ENCODE data around the gene THAP4.
"Not testable (repeated sequence)": the region's sequence is repeated elsewhere in the genome, so short reads cannot be mapped to it uniquely, and the experiment has no call there.

The THAP4 gene

GRCh38 chr2:241609859-241610793 is 26.8 kb downstream of the THAP4 start:
- DNase-seq, result peak; percentile 92

GRCh38 chr2:241608881-241609280 is 28.1 kb downstream of the THAP4 start:
- DNase-seq, result no peak

- DNase-seq, result no peak
Observed at GRCh38 chr2:241607162-241607885, 29.6 kb downstream of the THAP4 start.

GRCh38 chr2:241606186-241606585 is 30.8 kb downstream of the THAP4 start:
- no peak for DNase-seq

- no peak for DNase-seq
Observed at GRCh38 chr2:241603686-241604085, 33.3 kb downstream of the THAP4 start.

DNA sequence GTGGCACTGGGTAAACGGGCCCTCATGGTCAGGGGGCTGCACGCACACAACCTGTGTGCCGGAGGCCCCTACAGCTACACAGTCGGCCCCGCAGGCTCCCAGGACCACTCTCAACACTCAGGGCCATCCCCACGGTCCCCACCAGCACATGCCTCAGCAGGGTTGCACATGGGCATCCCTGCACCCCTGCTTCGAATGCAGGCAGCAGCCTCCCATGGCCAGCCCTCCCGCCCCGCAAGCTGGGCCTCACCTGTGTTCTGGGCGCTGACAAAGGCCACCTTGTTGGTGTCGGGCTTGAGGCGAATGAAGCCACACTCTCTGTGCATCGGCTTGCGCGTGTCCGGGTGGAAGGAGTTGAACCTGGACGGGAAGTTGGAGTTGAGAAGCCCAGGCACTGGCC is 34.2 kb downstream of the THAP4 start:
- DNase-seq, result no peak

DNA sequence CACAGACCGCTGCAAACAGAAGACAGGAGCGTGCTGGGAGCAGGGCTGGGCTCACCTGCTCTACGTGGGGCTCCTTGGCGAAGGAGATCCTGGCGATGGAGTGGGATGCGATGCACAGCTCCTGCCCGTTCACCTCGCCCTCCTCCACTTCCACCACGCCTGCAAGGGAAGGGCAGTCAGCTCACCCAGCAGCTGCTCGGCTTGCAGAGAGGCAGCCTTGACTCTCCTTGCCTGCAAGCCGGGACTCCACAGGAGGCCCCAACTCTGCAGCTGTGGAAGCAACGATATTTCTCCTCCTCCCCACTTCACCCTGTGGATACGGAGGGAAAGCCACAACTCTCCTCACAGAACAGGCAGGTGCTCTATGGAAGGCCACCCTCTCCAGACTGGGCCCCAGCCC is 35.1 kb downstream of the THAP4 start:
- no peak for DNase-seq

GRCh38 chr2:241599615-241600014 is 37.3 kb downstream of the THAP4 start:
- DNase-seq, result no peak

DNA sequence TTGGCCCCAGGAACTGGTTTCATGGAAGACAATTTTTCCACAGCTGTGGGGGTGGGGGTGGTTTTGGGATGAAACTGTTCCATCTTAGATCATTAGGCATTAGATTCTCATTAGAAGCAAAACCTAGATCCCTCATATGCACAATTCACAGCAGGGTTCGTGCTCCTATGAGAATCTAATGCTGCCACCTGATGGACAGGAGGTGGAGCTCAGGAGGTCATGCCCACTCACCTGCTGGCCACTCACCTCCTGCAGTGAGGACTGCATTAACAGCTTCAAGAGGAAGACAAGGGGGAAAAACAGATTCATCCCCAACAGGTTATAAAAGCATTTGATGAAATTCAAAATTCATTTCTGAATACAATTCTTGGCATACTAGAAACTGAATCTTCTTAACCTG is 38.5 kb downstream of the THAP4 start:
- DNase-seq, result no peak

DNA sequence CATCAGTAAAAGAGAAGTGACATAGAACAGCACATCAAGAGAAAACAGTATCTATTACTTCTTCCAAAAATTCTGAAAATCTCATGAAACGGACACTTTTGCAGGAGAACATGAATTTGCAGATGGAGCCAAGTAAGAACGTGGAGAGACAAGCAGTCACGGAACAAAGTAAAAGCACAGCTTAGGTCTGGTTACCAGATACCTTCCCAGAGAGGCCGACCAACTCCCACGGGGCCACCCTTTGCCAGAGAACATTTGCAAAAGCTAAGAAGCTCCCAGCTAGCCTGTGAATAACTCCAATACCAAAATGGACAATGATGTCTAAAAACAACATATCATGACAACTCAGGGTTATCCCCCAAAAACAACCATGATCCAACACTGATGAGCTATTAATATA is 38.9 kb downstream of the THAP4 start:
- DNase-seq, result no peak

- DNase-seq, result no peak
Observed at GRCh38 chr2:241597561-241597960, 39.4 kb downstream of the THAP4 start.

DNA sequence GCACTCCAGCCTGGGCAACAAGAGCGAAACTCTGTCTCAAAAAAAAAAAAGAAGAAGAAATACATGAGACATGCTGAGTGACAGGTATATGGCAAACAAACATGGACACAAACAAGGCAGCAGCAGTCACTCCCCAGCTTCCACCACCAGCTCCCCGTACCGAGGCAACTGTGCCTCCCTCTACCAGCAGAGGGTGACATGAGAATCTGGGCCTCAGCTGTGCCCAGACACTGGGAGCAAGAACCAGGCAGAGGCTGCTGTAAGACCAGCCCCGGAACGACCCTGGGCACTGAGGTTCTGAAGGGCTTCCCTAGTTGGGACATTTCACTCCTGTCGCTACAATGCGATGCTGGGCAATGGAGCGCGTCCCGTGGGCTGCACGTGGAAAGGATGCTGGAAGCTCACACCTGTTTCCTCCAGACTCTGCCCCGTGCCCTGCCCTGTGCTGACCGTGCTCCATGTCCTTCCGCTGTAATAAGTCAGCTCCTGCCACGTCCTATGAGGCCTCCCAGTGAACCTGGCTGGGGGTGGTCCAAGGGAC is 41.3 kb downstream of the THAP4 start:
- no peak for DNase-seq

DNA sequence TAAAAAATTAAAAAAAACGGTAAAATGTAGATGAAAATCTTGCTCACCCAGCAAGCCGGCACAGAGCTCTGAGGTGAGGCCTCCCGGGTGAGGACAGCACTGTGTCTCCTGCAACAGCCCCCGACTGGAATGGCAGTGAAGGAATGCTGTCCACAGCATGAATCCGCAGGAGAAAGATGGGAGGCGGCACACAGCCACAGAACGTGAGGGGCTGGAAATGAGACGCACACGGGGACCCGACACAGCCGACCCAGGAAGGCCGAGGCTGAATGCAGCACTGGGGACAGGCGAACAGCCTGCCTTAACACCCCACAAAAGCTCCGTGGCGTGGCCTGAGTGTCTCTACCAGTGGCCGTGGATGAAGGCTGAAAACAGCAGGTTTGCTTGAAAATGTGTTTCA is 43.7 kb downstream of the THAP4 start:
- DNase-seq, result no peak

DNA sequence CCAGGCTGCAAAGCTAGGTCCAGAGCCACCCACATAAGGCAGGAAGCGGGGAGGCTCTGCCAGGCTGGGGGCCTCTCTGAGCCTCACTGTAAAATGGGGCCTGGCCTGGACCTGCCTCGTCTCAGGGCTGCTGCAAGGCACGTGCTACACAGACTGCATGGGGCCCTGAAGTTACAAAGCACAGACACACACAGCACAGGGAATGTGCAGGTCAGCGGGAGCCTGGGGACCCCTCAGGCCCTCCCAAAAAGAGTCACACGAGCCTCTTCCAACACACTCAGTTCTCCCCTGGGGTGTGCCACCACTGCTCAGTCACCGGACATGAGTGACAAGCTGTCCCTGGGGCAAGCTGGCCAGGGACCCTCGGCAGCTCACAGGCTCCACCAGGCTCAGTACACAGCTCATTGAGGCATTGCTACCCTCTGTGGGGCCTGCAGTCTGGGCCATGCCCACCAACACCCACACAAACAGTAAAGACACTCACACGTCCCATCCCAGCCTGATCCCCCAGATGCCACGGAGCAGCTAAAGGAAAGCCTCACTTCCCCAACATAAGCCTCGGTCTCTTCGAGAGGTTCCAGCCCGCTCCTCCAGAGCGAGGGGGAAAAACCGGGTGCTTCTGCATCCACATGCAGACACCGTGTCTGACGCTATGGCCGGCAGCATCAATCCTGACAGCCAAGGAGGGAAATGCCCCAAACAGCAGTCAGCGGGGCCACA is 44.7 kb downstream of the THAP4 start:
- no peak for DNase-seq

DNA sequence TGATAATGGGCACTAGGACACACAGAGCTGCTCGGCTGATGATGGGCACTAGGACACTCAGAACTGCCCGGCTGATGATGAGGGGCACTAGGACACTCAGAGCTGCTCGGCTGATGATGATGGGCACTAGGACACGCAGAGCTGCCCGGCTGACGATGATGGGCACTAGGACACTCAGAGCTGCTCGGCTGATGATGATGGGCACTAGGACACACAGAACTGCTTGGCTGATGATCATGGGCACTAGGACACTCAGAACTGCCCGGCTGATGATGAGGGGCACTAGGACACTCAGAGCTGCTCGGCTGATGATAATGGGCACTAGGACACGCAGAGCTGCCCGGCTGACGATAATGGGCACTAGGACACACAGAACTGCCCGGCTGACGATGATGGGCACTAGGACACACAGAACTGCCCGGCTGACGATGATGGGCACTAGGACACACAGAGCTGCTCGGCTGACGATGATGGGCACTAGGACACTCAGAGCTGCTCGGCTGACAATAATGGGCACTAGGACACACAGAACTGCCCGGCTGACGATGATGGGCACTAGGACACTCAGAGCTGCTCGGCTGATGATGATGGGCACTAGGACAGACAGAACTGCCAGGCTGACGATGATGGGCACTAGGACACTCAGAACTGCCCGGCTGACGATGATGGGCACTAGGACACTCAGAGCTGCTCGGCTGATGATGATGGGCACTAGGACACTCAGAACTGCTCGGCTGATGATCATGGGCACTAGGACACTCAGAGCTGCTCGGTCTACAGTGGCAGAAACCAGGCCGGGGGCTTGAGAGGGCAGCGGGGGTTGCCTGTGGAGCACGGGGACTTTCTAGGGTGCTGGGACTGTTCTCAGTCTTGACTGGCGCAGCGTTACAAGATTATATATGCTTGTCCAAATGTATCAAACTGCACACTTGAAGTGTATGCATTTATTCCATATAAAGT is 46.2 kb downstream of the THAP4 start:
- not testable (repeated sequence) for DNase-seq

- not testable (repeated sequence) for DNase-seq
Observed at GRCh38 chr2:241589863-241590262, 47.1 kb downstream of the THAP4 start.

DNA sequence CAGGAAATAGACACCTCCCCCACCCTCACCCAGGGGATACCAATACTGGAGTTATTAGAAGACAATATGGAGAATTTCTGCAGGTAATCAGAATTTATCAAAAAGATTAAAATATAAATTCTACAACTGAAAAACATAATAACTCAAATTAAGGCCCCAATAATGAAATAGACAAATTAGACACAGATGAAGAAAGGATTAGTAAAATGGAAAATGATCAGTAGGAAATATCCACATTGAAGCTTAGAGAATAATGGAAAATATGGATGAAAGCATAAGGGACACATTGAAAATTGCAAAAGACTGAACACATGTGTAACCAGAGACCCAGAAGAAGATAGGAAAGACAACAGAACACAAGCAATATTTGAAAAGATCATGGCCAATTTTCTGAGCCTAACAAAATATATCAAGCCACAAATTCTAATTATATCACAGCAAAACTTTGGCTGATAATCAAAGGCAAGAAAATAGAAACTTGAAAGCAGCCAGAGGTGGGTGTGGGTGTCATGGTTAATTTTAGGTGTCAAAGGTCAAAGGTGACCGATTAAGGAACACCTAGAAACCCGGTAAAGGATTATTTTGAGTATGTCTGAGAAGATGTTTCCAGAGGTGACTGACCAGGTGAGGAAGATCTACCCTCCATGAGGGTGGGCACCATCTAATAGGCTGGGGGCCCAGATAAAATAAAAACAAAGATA is 50.2 kb downstream of the THAP4 start:
- DNase-seq, result no peak

- DNase-seq, result no peak
Observed at GRCh38 chr2:241584436-241584835, 52.5 kb downstream of the THAP4 start.

DNA sequence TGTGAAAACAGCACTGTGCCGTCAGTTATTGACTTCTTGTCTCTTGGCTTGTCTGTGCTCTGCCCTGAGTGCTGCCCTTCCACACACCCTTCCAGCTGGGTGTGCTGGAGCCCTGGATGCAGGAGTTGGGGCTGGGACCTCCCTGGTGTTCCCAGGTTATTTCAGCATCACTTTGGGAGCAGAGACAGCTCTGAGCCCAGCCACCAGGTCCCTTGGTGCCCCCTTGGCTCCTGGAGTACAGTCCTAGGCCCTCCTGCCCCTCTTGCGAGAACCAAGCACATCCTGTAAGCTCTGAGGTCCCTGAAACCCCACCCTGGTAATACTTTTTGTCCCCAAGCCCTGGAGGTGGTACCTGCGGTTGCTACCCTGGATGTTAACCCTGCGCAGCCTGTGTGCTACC is 54.2 kb downstream of the THAP4 start:
- no peak for DNase-seq

GRCh38 chr2:241582328-241582727 is 54.6 kb downstream of the THAP4 start:
- DNase-seq, result no peak

DNA sequence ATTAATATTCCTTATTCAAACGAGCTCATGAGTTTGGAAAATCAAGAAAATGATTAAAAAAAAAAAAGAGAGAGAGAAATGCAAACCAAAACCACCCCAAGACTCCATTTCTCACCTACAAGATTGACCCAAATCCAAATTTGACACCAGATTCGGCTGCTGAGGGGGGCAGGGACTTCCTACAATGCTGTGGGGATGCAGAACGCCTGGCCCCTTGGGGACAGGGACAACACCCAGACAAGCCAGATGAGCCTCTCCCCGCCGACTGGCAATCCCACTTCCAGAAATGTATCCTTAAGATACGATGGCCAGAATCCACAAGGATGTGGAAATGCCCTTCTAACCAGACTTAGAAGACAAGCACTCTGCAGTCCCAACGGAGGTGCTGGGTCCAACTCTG is 57.7 kb downstream of the THAP4 start:
- DNase-seq, result no peak
